HG02840 (cell line): ENCODE measurements around the gene SYNDIG1.

Experiments used
- ATAC-seq: cut with Tn5 transposase; IDR thresholded peaks from one replicate; pipeline ENCODE4 v1.9.1; 2021; ENCODE audit warnings: mild to moderate bottlenecking, moderate library complexity, moderate number of reproducible peaks; ENCODE audit not compliant: unreplicated experiment, low FRiP score

The SYNDIG1 gene

DNA sequence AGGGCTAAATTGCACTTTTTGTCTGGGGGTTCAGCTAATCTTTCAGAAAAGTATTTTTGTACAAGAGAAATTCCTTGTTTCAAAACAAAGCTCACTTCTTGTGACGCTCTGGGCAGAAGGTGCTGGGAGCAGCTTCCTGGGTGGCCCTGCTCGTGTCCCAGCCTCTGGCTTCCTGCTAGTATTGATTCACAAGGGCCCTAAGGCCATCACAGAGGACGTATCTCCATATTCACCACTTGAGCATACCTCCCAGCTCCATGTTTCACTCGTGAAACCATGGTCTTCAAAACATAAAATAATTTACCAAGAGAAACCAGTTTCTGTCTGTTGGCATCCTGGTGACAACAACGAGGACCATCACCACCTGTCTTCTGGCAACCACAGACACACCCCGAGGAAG is 49.1 kb downstream of the SYNDIG1 start:
- ATAC-seq, result no peak

DNA sequence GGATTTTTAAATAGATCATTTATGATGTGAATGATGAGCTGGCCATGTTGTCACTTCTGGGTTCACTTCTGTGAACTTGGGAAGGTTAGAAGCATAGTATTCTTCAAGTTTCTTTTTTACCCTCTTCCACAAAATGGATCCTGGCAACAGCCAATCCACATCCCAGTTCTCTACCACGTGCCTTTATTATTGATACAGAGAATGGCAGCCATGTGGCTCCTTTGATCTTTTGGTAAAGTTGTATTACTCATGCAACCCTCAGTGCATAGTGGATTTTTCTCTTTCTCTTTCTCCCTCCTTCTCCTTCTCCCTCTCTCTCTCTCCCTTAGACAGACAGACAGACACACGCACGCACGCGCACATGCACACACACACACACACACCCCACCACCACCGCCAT is 50.0 kb downstream of the SYNDIG1 start:
- no peak for ATAC-seq

DNA sequence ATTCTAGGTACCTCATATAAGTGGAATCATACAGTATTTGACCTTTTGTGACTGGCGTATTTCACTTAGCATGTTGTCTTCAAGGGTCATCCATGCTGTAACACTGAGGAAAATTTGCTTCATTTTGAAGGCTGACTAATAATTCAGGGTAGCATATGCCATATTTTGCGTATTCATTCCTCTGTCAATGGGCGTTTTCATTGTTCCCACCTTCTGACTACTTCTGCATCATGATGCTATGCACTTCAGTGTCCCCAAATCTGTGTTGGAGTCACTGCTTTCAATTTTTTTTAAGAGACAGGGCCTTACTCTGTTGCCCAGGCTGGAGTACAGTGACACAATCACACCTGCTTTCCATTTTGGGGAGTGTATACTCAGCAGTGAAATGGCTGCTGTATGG is 51.6 kb downstream of the SYNDIG1 start:
- no peak for ATAC-seq

DNA sequence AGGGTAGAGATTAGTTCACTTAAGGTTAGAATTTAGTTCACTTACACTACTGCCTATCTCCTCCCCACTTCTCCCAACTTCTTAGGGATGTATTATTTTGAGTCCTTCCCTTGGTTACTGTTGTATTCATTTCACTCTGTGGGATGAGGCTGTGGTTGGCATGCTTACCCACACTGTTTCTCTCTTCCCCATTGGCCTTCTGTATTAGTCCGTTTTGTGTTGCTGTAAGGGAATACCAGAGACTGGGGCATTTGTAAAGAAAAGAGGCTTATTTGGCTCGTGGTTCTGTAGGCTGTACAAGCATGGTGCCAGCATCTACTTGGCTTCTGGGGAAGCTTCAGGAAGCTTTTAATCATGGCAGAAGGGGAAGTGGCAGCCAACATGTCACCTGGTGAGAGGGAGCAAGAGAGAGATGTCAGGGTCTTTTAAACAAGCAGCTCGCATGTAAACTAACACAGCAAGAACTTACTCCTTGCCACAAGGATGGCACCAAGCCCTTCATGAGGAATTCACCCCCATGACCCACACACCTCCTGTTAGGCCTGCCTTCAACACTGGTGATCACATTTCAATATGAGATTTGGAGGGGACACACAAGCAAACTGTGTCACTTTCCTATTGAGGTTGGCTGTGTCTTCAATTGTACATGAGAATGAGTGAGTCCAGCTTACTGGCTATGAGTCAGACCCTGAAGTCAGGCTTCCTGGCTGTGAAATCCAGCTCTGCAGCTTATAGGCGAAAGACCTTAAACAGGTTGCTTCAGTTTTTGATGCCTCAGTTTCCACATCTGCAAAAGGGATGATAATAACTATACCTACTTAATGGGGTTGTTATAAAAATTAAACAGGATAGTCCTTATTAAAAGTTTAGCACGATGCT is 53.3 kb downstream of the SYNDIG1 start:
- no peak for ATAC-seq

DNA sequence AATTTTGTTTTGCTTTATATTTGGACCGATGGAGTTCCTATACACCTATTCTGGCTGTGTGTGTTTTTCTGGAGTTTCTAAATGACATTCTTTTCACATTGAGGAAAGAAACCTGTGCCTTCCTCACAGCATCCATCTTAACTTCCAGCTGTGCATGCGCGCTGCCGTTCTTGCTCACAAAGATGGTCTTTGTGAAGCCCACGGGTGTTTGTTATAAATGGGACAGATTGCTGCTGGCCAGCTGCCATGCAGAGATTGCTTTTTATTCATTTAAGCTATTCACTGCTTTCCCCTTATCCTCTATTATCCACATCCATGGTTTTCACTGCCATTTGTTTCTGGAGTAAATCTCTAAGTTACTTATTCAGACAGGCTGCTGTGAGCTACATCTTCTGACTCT is 54.2 kb downstream of the SYNDIG1 start:
- ATAC-seq, result no peak

DNA sequence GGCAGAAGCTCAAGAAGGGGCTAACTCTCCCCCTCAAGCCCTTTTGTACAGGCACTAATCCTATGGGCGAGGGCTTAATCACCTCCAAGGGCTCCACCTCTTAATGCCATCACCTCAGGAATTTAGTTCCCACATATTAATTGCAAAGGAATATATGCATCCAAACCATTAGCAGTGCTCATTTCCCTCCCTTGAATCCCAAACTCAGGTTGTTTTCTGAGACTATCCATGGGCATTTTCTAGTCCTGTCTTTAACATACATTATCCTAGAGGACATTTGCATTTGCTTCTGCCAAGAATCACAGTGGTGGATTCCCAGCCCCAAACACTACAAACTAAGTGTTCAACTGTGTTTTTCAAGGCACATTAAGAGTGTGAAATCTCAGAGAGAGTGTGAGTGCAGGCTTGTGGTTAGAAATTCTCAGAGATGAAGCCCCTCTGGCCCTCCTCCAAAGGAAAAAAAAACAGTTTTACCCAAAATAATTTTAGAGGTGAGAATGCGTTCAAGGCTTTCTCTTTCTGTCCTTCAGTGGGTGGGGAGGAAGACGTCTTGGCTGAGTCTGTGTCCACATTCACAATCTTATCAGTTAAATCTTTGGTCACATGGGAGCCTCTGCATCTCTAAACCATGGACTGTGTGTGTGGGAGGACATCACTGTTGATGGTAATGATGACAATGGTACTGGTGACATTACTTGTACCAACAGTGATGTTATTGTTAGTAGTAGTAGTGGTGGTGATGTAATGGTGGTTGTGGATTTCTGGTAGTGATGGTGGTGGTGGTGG is 59.3 kb downstream of the SYNDIG1 start:
- ATAC-seq, result no peak

DNA sequence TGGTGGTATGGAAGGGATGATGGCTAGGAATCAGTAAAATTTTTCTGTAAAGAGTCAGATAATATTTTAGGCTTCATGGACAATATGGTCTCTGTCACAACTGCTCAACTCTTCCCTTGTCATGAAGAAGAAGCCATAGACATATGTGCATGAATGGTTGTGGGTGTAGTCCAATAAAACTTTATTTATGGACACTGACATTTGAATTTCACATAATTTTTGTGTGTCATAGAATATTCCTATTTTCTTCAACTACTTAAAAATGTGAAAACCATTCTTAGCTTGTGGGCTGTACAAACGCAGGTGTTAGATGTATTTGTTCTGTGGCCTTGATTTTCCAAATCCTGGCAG is 59.9 kb downstream of the SYNDIG1 start:
- no peak for ATAC-seq

DNA sequence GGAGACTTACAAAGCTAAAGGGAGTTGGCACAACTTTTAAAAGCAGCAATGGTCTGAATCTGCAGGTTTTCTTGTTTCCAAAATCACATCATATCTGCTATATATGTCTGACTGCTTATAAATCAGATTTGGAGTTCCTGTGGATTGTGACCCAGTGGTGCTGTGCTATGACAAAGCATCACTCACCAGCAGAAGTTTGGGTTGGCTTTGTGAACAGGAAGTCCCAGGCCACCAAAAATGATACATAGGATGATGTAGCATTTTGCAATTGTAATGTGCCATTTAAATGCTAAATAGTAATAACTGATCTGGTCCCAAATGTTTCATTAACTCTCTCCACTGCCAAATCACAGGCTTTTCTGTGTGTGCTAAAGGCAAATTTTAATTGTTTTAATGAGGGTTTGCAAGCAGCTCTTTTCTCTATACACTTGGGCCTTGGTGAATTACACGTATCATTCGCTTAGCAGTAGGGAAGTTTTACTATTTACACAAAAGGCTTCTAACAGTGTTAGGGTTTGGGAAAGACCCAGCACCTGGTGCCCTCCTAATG is 60.8 kb downstream of the SYNDIG1 start:
- ATAC-seq, result no peak

DNA sequence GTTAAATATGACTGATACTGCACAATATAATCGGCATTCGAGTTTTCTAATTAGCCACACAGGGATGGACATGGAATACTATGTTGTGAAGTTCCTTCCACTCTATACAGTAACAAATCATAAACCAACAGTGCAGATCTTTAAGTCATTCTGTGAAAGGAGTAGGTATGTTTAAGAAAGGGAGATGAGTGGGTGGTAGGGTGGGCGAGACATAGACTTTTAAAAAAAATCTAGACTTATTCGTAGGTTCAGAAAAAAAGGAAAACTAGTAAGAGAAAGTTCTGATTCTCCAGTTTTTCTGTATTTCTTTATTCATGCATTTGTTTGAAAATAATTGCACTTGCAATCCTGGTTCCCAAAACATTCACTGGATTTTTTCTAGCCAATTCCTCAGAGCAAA is 61.8 kb downstream of the SYNDIG1 start:
- no peak for ATAC-seq

DNA sequence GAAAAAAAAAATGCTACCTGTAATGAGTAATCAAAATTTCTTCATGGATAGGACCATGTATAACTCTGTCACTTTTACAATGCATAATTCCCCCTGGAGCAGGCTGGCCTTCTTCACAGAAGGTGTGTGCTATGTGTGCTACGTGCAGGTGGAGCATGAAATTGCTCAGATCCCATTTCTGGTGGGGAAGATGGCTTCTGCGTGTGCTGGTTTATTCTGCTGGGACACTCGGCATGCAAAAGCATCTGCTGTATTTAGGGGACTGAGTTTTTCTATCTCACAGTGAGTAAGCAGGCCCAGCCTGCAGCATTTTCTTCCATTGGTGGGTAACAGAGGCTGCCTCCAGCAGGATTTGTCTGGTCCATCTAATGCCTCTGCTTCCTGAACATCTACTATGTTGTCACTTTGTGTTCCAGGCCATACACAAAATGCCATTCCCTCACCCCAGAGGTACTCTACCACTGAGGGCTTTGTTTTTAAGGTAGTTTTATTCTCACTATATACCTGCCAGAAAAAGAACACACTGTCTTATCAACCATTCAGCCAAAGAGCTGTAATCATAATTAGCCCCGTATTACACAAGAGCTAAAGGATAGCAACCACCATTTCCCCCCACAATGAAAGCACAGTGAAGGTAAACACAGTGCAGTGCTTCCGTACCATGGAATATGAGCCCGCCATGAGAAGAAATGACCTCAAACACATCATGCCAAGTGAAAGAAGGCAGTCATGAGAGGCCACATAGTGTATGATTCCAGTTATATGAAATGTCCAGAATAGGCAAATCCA is 62.4 kb downstream of the SYNDIG1 start:
- ATAC-seq, result no peak

DNA sequence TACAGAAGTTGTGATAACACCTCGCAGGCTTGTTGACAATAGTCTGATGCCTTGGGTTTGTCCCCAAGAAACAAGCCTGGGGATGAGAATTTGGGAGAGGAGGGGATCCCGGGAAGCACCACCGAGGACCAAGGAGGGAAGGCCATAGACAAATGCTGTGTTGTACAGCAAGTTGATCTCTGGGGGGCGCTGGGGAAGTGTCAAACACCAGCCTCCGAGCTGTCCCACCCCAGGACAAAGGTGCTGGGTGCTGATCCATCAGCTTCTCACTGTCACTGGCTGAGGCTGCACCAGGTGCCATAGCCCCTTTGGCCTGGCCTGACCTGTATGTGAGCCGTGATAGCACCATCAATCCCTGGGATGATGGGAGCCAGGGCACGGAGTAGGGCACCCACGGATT is 64.0 kb downstream of the SYNDIG1 start:
- no peak for ATAC-seq

DNA sequence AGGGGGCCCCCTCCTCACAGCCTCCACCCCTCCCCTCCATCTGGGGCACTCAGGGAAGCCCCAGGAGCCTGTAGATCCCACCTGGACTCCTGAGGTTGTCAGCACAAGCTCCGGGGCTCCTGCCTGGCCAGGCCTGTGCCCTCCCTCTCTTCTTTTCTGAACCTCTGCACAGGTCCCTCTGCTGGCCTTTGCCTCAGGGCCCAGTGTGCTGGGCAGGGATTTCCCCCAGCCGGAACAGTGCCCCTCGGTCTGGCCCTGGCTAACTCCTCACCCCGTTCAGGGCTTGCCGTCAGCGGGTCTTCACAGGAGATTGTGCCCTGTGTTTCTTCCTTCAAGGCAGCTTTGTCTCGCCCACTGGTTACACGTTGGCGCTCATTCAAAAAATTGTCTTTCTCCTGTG is 64.9 kb downstream of the SYNDIG1 start:
- no peak for ATAC-seq

DNA sequence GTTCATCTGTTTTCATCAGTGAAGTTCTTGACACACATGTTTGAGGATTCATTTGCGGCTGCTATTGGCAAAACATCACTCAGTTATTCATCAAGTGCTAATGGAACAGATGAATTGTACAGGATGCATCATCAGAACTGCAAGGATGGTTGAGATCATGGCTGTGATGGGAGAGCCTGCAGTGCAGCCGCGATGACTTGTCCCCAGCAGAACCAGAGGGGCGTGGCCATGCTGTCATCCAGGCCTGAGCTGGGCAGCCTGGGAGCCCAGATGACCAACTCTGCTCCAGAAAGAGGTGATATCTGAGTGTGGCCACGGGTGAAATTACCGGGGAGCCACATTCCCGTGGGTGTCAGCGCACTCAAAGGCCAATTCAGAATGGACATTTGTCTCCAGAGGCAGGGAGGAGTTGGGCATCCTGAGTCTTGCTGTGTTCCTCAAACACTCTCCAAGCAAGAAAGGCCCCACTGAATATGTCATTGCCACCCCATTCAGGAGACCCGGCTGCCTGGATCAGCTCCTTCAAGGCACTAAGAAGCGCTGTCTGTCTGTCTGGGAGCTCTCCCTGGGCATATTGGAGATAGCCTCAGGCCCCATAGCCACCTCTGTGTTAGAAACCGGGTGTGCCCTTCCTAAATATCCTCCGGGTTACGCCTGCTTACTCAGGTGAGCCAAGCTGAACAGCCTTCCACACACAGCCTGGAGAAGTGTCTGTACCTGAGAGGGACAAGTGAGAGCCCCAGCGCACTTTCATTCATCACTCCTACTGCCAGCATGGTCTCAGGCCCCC is 66.7 kb downstream of the SYNDIG1 start:
- ATAC-seq, result no peak

DNA sequence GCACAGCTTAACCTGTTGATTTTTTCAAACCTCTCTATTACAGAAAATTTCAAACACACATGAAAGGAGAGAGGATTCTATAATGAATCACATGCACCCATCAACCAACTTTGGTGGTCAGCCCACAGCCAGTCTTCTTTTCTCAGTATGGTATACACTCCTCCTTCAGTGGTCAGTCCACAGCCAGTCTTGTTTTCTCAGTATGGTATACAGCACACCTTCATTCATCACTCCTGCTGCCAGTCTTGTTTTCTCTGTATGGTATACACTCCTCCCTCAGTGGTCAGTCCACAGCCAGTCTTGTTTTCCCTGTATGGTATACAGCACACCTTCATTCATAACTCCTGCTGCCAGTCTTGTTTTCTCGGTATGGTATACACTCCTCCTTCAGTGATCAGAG is 67.8 kb downstream of the SYNDIG1 start:
- no peak for ATAC-seq

DNA sequence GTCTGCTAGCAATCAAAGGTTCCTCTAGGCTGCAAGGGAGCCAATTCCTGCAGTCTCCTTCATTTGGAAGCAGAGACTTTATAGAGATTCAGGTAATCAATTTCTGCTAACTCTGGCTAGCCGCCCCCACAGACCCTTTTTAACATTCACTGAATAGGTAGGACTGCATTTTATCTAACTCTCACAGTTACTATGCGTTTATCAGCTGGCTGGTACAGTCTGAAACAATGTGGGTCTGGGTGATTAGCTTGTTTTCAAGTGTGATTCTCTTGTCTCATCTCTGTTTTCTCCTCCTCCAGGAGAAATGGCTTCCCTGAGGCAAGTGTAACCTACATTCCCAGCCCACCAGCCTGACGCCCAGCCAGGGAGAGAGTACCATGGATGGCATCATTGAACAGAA is 73.3 kb downstream of the SYNDIG1 start:
- ATAC-seq, result no peak

DNA sequence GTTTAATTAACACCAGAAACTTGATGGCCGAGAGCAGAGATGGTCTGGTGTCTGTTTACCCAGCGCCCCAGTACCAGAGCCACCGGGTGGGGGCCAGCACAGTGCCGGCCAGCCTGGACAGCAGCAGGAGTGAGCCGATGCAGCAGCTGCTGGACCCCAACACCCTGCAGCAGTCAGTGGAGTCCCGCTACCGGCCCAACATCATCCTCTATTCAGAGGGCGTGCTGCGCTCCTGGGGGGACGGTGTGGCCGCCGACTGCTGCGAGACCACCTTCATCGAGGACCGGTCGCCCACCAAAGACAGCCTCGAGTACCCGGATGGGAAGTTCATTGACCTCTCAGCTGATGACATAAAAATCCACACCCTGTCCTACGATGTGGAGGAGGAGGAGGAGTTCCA is 73.7 kb downstream of the SYNDIG1 start:
- no peak for ATAC-seq

DNA sequence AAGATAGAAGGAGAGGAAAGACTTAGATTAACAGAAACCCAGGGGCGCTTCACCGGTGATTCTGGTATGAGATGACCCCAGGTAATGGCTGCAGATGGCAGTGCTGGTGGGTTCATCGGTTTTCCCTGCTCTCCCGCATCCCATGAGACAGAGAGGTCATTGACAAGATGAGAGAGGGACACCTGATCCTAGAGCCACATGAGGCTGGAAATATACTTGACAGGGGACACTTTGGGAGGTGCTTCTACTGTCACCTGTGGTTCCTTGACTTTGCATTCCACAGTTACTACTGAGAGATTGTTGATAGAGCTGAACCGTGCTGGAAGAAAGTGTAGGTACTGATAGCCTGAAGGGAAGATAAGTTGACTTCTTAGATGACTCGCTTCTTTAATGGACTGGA is 74.3 kb downstream of the SYNDIG1 start:
- ATAC-seq, result no peak

DNA sequence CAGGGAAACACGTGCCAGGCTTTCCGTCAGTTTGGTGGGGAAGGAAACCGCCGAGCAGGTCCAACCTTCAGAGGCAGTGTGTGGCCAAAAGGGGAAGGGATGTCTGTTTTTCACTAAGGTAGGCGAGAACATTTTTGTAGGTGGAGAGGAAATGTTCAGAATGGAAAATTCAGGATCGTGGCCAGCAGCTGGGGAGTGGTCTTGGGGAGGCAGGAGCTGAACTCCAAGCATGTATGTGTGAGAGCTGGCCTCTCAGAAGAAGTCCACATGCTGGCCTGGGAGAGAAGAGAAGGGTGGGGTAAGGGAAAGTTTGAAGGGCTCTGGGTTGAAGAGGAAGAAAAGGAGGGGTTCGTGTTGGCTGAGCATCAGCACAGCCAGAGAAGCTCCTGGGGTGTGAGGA is 74.9 kb downstream of the SYNDIG1 start:
- no peak for ATAC-seq

DNA sequence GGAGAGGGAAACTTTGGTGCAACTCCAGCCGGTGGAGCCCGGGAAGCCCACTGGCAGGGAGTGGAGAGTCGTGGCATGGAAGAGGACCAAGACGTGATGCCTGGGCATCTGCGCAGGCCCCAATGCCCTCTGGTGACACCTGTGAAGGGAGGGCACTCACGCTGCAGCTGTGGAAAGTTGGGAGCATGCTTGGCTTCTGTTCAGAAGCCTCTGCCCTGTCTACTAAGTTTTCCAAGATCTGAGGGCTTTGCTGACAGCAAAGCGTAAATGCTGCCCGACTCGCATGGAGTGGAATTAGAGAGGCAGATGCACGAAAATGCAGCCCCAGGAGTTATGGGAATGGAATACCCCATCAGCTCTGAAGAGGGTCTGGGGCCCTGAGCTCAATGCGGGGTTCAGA is 75.7 kb downstream of the SYNDIG1 start:
- ATAC-seq, result no peak

DNA sequence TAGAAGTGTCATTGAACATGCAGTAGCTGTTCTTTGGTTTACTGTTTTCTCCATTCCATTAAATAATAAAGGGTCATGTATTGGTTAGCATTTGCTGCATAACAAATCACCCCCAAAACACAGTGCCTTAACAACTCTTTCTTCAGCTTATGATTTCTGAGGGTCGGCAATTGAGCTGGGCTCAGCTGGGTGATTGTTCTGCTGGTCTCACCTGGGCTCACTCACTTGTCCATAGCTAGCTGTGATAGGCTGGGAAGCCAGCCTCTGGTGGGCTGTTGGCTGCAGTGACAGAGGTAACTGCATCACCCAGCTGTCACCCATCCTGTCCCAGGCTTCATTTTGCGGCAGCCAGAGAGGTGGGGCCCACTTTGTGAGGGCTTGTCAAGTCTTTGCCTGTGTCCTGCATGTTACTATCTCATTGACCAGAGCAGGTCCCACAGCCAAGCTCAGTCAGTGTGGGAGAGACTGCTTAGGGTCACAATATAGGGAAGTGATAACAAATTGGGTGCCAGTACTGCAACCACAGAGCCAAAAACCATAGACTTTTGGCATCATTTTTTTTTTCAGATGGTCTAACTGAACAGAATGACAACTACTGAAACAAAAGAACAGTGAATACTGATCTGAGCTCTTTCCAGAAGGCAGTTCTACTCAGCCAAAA is 76.9 kb downstream of the SYNDIG1 start:
- ATAC-seq, result no peak
